Kidney (tissue), 14 donors: ENCODE results near the gene OPRL1. TPM values are rescaled to one million over a fixed set of nuclear protein-coding genes. Genes with fewer than 3 reads are reported as not detected.
A peak's percentile ranks its signal among the peaks of the same experiment; 100 is the strongest.

Experiments
- DNase-seq, 5 donors: peaks; one replicate each; pipeline ENCODE4 v3.0.0-alpha.2; 2013 to 2020
- FAIRE-seq: peaks from 2 replicates; lab custom pipeline; 2012; peaks lifted over from hg19 to GRCh38; lab: Jason Lieb, UNC
- H3K27ac ChIP-seq, 2 donors: one replicate each; pipeline ENCODE4 v1.7.0; 2013; ENCODE audit warnings: low read depth in 2 of 2, low read length in 2 of 2, inconsistent platforms in 1 of 2
- H3K27me3 ChIP-seq: one replicate; pipeline ENCODE4 v1.7.1; 2013; ENCODE audit warnings: low read length, inconsistent platforms; ENCODE audit not compliant: control insufficient read depth, insufficient read depth
- H3K36me3 ChIP-seq, 3 donors: one replicate each; pipeline versions ENCODE4 v1.7.0 to v1.7.1; 2013; ENCODE audit warnings: low read length in 3 of 3, control low read depth in 1 of 3, inconsistent platforms in 1 of 3; ENCODE audit not compliant: insufficient read depth in 3 of 3, control insufficient read depth in 2 of 3
- H3K4me1 ChIP-seq, 3 donors: one replicate each; pipeline versions ENCODE4 v1.7.0 to v1.7.1; 2013; ENCODE audit warnings: low read length in 3 of 3, inconsistent platforms in 1 of 3, low read depth in 1 of 3; ENCODE audit not compliant: control insufficient read depth in 2 of 3, insufficient read depth in 2 of 3
- H3K4me3 ChIP-seq, 3 donors: one replicate each; pipeline versions ENCODE4 v1.7.0 to v1.8.1; 2013; ENCODE audit warnings: low read length in 3 of 3, control low read depth in 1 of 3, inconsistent platforms in 1 of 3
- H3K9ac ChIP-seq, 3 donors: one replicate each; pipeline versions ENCODE4 v1.7.0 to v1.7.1; 2013; ENCODE audit warnings: low read length in 3 of 3, control low read depth in 1 of 3, inconsistent platforms in 1 of 3
- H3K9me3 ChIP-seq, 3 donors: one replicate each; pipeline versions ENCODE4 v1.7.0 to v1.7.1; 2013; ENCODE audit warnings: low read length in 3 of 3, control low read depth in 1 of 3, inconsistent platforms in 1 of 3; ENCODE audit not compliant: control insufficient read depth in 2 of 3, insufficient read depth in 1 of 3
- intact Hi-C: fragments of 100-400 bp; cut with DNase I; formaldehyde crosslinking; loops from one replicate; pipeline ENCODE4 v1.11.1; 2022
- polyA plus RNA-seq: library from polyadenylated mRNA; stranded (reverse); fragments of 350-450 nt; fragmentation: Illumina TruSeq; extraction: RNeasy Lipid Tissue Mini Kit (QIAGEN cat#74804); gene quantifications from one replicate; pipeline ENCODE4 v1.2.3, GENCODE V29; 2014; ENCODE audit warnings: low read depth, low replicate concordance; ENCODE audit not compliant: insufficient read depth
- total RNA-seq: library from RNA; stranded (reverse); fragmentation: NEBNext Ultra II Directional; extraction: Animal tissue kit (Norgen Biotek cat#: 25700); gene quantifications from one replicate; pipeline ENCODE4 v1.2.1, GENCODE V29; 2021
- TF ChIP-seq, protein P1 (sequence below): IDR thresholded peaks from 3 replicates; pipeline ENCODE4 v1.5.1; 2012; ENCODE audit warnings: mild to moderate bottlenecking, moderate library complexity, borderline replicate concordance; ENCODE audit not compliant: insufficient read depth; ENCODE audit errors: extremely low read depth
- donor health status: control.
- donor health status: control.
- donor health status: control.
- donor health status: control.
- donor health status: control.
- donor health status: DM: yes; HTN: yes; CAD: no.
- donor health status: Normal renal cell carcinoma (clear cell type).

OPRL1 gene
- total and polyA plus RNA-seq, 2 donors from 2014 or later, result 0.39 to 1.2 TPM

DNA sequence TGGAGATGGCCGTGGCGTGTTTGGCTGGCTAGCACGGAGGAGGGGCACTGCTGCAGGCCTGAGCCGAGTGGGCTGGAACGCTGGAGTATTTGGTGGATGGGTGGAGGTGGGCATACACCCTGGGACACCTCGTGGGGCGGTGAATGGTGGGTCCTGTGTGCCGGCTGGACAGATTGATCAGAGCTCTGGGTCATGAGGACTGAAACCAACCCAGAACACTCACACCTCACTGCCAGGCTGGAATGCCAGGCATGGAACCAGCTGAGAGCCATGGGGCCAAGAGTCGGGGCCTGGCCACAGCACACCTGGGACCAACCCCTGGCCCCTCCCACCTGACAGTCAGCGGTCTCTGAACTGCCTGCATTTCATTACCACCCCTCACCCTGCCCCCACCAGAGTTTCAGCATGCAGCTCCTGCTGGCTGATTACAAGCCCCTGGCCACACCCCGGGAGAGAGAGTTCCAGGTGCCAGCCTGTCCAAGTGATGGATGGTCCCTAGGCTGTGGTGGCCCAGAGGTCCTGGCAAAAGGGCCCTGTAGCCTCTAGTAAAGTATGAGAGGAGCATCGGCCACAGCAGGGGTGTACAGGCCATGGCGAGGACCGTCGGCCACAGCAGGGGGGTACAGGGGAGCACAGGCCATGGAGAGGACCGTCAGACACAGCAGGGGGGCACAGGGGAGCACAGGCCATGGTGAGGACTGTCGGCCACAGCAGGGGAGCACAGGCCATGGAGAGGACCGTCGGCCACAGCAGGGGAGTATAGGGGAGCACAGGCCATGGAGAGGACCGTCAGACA lies 24.2 kb downstream of the OPRL1 start:
- Histone ChIP-seq H3K9ac (no peak overlapping the region), H3K27me3 (peaks cover 2% of the 10 kb centered on the region), H3K4me1 (no peaks in the 10 kb centered on the region), H3K36me3 (no peaks in the 10 kb centered on the region), H3K27ac (no peak overlapping the region), H3K4me3 (no peak overlapping the region), H3K9me3 (no peaks in the 10 kb centered on the region)
- peak in 3 of 5 donors; percentile 56 to 64 (median 59) for DNase-seq
- TF ChIP-seq, protein P1, sequence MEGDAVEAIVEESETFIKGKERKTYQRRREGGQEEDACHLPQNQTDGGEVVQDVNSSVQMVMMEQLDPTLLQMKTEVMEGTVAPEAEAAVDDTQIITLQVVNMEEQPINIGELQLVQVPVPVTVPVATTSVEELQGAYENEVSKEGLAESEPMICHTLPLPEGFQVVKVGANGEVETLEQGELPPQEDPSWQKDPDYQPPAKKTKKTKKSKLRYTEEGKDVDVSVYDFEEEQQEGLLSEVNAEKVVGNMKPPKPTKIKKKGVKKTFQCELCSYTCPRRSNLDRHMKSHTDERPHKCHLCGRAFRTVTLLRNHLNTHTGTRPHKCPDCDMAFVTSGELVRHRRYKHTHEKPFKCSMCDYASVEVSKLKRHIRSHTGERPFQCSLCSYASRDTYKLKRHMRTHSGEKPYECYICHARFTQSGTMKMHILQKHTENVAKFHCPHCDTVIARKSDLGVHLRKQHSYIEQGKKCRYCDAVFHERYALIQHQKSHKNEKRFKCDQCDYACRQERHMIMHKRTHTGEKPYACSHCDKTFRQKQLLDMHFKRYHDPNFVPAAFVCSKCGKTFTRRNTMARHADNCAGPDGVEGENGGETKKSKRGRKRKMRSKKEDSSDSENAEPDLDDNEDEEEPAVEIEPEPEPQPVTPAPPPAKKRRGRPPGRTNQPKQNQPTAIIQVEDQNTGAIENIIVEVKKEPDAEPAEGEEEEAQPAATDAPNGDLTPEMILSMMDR, result no peak
- intact Hi-C loops, result no loop called here
- FAIRE-seq, result no peak

DNA sequence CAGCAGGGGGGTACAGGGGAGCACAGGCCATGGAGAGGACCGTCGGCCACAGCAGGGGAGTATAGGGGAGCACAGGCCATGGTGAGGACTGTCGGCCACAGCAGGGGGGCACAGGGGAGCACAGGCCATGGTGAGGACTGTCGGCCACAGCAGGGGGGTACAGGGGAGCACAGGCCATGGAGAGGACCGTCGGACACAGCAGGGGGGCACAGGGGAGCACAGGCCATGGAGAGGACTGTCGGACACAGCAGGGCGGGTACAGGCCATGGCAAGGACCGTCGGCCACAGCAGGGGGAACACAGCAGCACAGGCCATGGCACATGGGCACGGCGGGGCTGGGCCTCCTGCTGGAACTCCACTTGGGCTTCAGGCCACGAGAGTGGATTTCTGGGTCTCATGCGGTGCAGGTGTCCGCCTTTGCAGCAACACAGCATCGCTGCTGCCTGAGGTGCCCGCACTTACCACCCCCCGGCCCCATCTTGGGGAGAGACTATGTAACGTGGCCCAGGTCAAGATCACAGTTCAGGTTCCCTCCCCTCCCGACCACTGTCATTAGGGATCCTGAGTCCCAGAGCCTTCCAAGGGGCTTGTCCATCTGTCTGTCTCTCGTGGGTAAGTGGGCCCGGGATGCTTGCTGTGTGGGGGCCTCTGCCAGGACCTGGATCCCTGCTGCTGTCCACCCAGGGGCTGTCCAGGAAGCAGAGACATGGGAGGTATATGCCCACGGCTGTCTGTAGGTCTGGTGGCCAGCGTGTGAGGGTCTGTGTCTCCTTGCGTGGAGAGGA lies 25.0 kb downstream of the OPRL1 start:
- DNase-seq (peak in 1 of 5 donors; percentile 58), FAIRE-seq (no peak)
- Histone ChIP-seq H3K36me3 (no peaks in the 10 kb centered on the region), H3K27ac (no peak overlapping the region), H3K9me3 (no peaks in the 10 kb centered on the region), H3K4me3 (no peak overlapping the region), H3K27me3 (peaks cover 2% of the 10 kb centered on the region), H3K9ac (no peak overlapping the region), H3K4me1 (no peaks in the 10 kb centered on the region)
- intact Hi-C loops, result no loop called here
- TF ChIP-seq, protein P1, result no peak

DNA sequence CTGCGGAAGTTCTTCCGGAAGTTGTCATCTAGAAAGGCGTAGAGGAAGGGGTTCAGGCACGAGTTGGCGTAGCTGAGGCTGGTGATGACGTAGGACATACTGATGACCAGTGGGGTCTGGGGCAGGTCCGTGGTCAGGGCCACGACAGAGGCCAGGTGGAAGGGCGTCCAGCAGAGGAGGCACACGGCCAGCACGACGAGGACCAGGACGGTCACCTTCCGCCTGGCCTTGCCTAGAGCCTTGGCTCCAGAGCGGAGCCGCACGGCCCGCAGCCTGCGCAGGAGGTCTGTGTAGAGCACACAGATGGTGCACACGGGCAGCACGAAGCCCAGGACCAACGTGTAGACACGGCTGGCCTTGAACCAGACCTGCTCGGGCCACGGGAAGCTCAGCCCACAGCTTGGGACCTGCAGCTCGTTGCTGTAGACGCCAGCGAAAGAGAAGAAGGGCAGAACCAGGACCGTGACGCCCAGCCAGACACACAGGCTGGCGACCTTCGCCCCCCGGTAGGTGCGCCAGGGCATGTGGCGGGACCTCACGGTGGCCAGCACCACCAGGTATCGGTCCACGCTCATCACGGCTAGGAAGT lies 26.1 kb downstream of the OPRL1 start:
- FAIRE-seq, result no peak
- TF ChIP-seq, protein P1, result no peak
- Histone ChIP-seq H3K9ac (no peak overlapping the region), H3K4me3 (no peak overlapping the region), H3K4me1 (no peaks in the 10 kb centered on the region), H3K27ac (no peak overlapping the region), H3K9me3 (no peaks in the 10 kb centered on the region), H3K36me3 (no peaks in the 10 kb centered on the region), H3K27me3 (peaks cover 2% of the 10 kb centered on the region)
- intact Hi-C loops, result no loop called here
- DNase-seq, result peak in 1 of 5 donors; percentile 56
